ENCODE measurements around the gene PDIK1L.

PDIK1L gene

DNA sequence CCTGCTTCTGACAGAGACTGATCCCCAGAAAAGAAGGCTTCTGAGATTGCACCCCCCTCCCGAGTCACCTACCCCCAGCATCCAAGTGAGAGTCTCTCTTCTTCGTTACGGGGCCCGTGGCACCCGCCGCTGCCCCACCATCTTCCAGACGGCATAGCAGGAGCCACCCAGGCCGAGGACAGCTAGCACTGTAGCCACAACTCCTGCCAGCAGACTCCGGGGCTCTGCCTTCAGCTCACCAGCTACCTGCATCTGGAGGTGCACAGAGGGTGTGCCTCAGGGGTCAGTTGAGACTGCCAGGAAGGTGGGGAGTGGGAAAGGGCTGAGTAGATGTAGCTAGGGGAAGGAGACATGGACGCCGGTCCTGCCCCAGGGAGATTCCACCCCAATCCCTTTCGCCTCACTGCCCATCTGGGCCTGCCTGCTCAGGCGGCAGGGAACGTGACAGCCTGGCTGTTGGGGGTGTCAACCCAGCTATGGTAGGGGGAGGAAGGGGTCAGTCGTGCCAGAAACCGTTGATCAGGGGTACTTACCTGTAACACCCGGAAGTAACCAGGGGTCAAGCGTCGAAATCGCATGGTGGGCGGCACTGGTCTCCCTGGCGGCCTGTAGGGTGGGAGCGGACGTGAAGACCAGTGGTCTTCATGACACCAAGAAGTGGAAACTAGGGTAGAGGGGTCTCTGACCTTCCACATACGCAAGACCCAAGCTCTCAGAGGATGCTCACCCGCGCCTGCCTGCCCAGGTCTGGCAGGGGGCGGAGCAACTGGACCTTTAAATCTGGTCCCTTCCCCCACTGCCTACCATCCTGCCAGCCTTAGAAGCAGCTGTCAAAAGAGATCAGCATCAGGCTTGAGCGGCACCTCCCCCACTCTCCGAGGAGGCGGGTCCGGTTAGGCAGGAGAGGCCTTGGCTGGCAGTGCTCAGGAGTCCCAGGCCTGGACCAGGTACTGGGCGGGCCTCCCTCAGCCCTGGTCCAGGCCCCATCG is 59.8 kb downstream of the PDIK1L start, which contains the start of gene ZNF593OS:
Gene ZNF593OS (minus strand): TSS at position 749 of the 989 bp plus-strand sequence. CDS start 171 bp downstream, at position 578.
- TF ChIP-seq, protein P1, sequence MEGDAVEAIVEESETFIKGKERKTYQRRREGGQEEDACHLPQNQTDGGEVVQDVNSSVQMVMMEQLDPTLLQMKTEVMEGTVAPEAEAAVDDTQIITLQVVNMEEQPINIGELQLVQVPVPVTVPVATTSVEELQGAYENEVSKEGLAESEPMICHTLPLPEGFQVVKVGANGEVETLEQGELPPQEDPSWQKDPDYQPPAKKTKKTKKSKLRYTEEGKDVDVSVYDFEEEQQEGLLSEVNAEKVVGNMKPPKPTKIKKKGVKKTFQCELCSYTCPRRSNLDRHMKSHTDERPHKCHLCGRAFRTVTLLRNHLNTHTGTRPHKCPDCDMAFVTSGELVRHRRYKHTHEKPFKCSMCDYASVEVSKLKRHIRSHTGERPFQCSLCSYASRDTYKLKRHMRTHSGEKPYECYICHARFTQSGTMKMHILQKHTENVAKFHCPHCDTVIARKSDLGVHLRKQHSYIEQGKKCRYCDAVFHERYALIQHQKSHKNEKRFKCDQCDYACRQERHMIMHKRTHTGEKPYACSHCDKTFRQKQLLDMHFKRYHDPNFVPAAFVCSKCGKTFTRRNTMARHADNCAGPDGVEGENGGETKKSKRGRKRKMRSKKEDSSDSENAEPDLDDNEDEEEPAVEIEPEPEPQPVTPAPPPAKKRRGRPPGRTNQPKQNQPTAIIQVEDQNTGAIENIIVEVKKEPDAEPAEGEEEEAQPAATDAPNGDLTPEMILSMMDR (IDR thresholded peaks at IDR 0.05; ENCODE audit: control insufficient read depth, extremely low read depth, insufficient read depth), result no peak
- peak within 1 kb of the TSS; percentile 78 for H3K4me3 ChIP-seq (ENCODE audit: low read depth, low read length)

More for the DNA sequence above, 59.8 kb downstream of the PDIK1L start, which contains the start of gene ZNF593OS:
- DNase-seq (ENCODE audit: low read depth), result no peak

Data from LNCaP clone FGC (cell line).